GM21447 (cell line): ENCODE results near the gene TUBB6.

Experiments used
- ATAC-seq: cut with Tn5 transposase; IDR thresholded peaks from one replicate; pipeline ENCODE4 v1.9.1; 2021; ENCODE audit not compliant: unreplicated experiment

TUBB6 gene

GRCh38 chr18:12313530-12314245 lies 5.6 kb downstream of the TUBB6 start:
- no peak for ATAC-seq

GRCh38 chr18:12314591-12315305 lies 6.7 kb downstream of the TUBB6 start:
- peak; percentile 47 for ATAC-seq

DNA sequence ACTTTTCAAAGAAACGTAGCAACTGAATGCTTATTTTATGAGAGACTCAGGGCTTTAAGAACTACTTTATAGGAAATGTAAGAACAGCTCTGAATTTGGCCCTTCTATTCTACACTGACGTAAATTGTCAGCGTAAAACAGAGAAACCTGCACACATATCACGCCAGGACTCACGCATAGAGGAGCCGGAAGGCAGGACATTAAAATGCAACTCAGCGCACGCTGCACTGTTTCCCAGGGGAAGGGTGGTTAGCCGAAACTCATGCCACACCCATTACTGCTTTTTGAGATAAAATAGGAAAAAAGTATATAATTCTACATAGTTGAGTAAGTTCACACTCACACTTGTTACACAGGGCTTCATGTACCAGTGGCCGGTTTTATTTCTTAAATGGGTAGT lies 7.4 kb downstream of the TUBB6 start:
- no peak for ATAC-seq

GRCh38 chr18:12315911-12316310 lies 7.9 kb downstream of the TUBB6 start:
- no peak for ATAC-seq

GRCh38 chr18:12317664-12318333 lies 9.8 kb downstream of the TUBB6 start:
- ATAC-seq = no peak

DNA sequence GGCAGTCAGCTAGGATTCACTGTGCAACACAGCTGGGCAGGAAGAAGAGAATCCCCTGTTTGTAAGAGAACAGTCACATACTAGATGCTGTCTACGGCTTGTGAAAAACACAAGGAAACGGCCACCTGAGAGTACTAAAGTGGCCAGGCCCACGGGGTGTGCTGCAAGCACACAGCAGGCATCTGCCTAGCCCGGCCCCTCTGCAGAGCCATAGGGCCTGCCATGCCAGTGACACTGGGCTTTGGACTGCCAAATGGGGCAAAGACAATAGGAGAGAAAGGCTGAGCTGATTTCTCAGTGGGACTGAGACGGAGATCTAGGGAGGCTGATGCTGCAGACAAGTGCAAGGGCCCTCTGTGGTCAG lies 10.3 kb downstream of the TUBB6 start:
- no peak for ATAC-seq

- ATAC-seq = no peak
Measured at GRCh38 chr18:12318857-12319256, 10.8 kb downstream of the TUBB6 start.

- ATAC-seq = peak; percentile 74
Measured at GRCh38 chr18:12321333-12321732, 13.3 kb downstream of the TUBB6 start.

DNA sequence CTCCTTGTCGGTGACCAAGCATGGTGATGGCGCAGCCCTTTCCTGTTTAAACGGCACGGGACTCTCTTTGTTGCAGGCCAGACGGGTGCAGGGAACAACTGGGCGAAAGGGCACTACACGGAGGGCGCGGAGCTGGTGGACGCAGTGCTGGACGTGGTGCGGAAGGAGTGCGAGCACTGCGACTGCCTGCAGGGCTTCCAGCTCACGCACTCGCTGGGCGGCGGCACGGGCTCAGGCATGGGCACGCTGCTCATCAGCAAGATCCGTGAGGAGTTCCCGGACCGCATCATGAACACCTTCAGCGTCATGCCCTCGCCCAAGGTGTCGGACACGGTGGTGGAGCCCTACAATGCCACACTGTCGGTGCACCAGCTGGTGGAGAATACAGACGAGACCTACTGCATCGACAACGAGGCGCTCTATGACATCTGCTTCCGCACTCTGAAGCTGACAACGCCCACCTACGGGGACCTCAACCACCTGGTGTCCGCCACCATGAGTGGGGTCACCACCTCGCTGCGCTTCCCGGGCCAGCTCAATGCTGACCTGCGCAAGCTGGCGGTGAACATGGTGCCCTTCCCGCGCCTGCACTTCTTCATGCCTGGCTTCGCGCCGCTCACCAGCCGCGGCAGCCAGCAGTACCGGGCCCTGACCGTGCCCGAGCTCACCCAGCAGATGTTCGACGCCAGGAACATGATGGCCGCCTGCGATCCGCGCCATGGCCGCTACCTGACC lies 17.1 kb downstream of the TUBB6 start:
- no peak for ATAC-seq

GRCh38 chr18:12325726-12326245 lies 17.7 kb downstream of the TUBB6 start:
- ATAC-seq = no peak

DNA sequence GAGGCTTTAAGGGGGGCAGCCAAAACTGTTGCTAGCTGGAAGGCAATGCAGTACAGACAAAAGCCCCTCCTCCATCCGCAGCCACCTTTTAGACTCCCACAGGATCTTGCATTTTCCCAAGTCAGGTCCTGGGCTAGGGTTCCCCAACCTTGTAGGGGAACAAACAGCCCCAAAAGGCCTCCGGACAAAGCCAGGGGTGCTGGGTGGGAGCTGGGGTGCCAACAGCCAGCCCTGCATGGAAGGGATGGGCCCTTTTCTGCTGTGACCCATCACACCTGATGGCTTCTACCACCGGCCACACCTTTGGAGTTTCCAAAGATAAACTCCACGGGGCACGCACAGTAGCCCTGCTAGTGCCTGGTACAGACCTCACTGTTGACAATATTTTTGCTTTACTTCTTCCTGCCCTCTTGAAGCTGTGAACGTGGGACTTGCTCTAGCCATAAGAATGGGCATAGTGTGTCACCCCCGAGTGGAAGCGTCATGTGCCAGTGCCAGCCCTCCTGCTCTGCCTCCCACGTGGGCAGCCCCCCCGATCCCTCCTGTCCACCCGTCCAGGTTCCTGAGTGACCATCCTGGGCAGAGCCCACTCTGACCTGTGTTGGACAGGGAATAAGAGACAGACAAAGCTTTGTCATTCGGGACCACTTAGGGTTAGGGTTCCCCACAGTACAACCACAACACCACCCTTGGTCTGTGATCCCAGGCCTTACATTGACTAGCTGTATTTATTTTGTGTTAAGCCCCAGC lies 18.8 kb downstream of the TUBB6 start:
- no peak for ATAC-seq

GRCh38 chr18:12327510-12328178 lies 19.6 kb downstream of the TUBB6 start:
- ATAC-seq = peak; percentile 79

- no peak for ATAC-seq
Measured at GRCh38 chr18:12328179-12328823, 20.3 kb downstream of the TUBB6 start.

DNA sequence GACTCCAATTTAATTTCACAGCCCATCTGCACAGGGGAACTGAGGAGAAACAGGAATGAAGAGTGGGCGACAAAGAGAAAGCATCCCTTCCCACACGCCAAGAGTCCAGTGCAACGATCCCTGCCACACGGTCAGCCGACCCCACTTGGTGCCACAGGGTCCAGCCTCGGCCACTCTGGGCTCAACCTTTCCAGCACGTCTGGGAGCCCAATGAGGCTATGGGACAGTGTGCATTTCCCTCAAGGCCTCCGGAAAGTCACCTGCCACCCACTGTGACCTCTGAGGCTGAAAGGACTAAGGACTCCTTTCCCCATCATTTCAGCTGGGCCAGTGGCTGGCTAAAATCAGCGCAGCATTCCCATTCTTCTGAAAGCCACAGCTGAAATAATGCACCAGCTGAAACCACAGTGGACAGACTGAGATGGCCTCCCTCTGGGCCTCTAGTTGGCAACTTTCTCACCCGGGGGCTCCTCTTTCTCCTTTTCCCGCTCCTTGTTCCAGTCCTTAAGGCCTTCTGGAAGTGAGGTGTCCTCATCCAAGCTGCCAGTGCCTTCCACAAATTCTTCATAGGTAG lies 21.2 kb downstream of the TUBB6 start:
- no peak for ATAC-seq

DNA sequence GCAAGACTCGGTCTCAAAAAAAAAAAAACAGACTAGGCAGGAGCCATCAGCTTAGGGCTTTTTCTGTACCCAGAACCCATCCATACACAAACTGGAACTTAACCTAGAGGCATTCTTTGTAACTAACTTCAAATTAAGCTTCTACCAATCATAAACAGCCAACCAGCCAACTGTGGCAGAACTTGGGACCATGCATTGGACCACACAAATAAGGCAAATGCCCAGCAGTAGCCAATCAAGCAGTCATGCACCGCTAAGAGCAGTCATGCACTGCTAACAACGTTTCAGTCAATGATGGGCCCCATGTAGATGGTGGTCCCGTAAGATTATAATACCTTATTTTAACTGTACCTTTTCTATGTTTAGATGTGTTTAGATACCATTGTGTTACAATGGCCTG lies 22.7 kb downstream of the TUBB6 start:
- ATAC-seq = no peak

DNA sequence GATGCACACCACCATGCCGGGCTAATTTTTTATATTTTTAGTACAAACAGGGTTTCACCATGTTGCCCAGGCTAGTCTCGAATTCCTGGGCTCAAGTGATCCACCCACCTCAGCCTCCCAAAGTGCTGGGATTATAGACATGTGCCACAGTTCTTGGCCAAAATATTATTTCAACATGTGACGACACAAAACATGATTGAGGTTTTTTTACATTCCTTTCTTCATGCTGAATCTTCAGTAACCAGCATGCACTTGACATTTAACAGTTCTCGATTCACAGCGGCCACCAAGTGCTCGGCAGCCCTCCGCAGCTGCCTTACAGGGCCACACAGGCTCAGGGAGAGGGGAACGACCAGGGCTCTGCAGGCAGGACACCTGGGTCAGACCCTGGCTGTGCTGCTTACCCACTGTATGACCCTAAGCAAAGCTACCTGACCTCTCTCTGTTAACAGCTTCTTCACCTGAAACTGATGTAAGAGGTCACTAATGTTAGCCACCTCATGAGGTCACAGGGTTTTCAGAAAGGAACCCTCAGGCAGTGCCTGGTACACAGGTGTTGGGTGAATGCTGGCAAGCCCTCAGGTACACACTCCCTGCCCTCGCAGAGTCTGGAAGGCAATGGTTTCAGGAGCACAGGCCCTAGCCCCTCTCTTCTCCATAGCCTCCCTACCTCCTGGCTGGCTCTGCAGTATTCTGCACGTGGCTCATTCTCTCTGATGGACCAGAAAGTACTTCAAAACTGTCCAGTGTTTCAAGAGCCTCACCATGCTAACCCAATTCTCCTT lies 25.7 kb downstream of the TUBB6 start:
- no peak for ATAC-seq

DNA sequence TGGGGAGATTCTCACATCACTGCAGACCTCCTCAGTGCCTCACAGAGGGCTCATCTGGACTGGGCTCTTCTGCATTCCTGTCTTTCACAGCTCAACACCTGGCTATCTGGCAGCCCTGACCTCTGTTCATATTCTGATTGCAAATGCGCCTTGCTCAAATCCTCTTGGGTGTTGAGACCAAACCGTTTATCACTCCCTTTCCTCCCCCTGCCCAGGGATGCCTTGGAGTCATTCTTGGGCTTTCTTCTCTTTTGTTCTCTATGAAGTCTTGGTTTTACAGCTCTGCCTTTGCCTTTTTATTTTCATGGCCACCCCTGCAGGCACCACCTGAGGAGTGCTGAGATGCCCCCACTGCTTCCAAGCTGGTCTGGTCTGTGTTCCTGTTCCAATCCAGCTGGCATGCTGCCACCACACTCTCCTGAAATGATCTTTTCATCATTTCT lies 26.3 kb downstream of the TUBB6 start:
- no peak for ATAC-seq

DNA sequence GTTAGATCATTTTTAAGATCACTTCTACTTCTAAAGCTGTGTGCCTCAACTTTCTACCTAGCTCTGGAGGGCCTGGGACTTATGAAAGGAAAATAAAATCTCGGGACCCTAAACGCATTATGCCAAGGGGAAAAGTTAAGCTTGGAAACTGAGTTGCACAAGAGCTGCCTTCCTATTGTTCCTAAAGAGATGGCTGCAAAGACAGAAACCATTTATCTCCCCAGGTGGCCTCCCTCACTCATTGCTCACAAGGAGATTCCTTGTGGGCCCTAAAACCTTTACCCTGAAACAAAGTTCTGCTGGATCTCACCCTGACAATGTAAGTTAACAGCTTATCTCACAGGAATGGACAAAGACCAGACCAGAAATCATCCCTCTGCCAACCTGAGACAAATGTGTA lies 26.8 kb downstream of the TUBB6 start:
- no peak for ATAC-seq
